CD4-positive, alpha-beta T cell (primary cell): ENCODE measurements around the gene ARID1B. TPM values are rescaled to one million over a fixed set of nuclear protein-coding genes. Genes with fewer than 3 reads are reported as not detected.

ENCODE experiments used
- ATAC-seq: fragments of 200-7000 bp; cut with Tn5 transposase; one replicate; pipeline ENCODE4 v1.10.0; 2022; ENCODE audit warnings: mild to moderate bottlenecking; ENCODE audit not compliant: poor library complexity
- CTCF ChIA-PET: fragments of 350-600 bp; sonication (Branson Sonifier 250); formaldehyde crosslinking; loops from one replicate; lab custom pipeline; 2021; ENCODE audit warnings: antibody characterized with exemption, inconsistent platforms; lab: Charles Lee
- POLR2A ChIA-PET: fragments of 350-600 bp; sonication (Branson Sonifier 250); formaldehyde crosslinking; loops from one replicate; lab custom pipeline; 2021; ENCODE audit warnings: antibody characterized with exemption, inconsistent platforms; lab: Charles Lee
- DNase-seq, 14 experiments: peaks; one replicate each; pipeline ENCODE4 v3.0.0-alpha.2; 2013 to 2020; ENCODE audit warnings: mixed read lengths in 2 of 14
- H3K27ac ChIP-seq, 2 donors: one replicate each; pipeline versions ENCODE4 v1.5.1 to v1.7.0; 2013; ENCODE audit warnings: low read length in 2 of 2, low read depth in 1 of 2, mild to moderate bottlenecking in 1 of 2
- H3K27me3 ChIP-seq, 2 experiments: 1 replicate in 1 of 2; 2 replicates in 1 of 2; pipeline versions ENCODE4 v1.6.1 to v1.7.0; 2013; ENCODE audit warnings: low read length in 2 of 2, control low read depth in 1 of 2, mild to moderate bottlenecking in 1 of 2, moderate library complexity in 1 of 2; ENCODE audit not compliant: insufficient read depth in 2 of 2, control insufficient read depth in 1 of 2
- H3K36me3 ChIP-seq: one replicate; pipeline ENCODE4 v1.6.1; 2013; ENCODE audit warnings: low read length, control low read depth; ENCODE audit not compliant: insufficient read depth
- H3K4me1 ChIP-seq: one replicate; pipeline ENCODE4 v1.6.1; 2013; ENCODE audit warnings: low read length, control low read depth; ENCODE audit not compliant: insufficient read depth
- H3K4me3 ChIP-seq: one replicate; pipeline ENCODE4 v1.5.1; 2013; ENCODE audit warnings: mild to moderate bottlenecking, low read length, moderate library complexity
- H3K9me3 ChIP-seq, 2 experiments: 1 replicate in 1 of 2; 2 replicates in 1 of 2; pipeline versions ENCODE4 v1.6.1 to v1.7.0; 2013; ENCODE audit warnings: low read length in 2 of 2, mild to moderate bottlenecking in 2 of 2, control low read depth in 1 of 2, moderate library complexity in 1 of 2; ENCODE audit not compliant: control insufficient read depth in 1 of 2, insufficient read depth in 1 of 2
- H3K27ac Mint-ChIP-seq: one replicate; pipeline ENCODE4 v1.8.0; 2020; ENCODE audit warnings: mixed read lengths
- H3K27me3 Mint-ChIP-seq: one replicate; pipeline ENCODE4 v1.8.0; 2021; ENCODE audit warnings: mixed read lengths
- H3K36me3 Mint-ChIP-seq: one replicate; pipeline ENCODE4 v1.8.0; 2021; ENCODE audit warnings: low read depth, mixed read lengths
- H3K4me1 Mint-ChIP-seq: one replicate; pipeline ENCODE4 v1.8.0; 2021; ENCODE audit warnings: low read depth, mixed read lengths
- H3K4me3 Mint-ChIP-seq: one replicate; pipeline ENCODE4 v1.8.0; 2020; ENCODE audit warnings: mild to moderate bottlenecking, mixed read lengths
- H3K9me3 Mint-ChIP-seq: one replicate; pipeline ENCODE4 v1.8.0; 2020; ENCODE audit warnings: mixed read lengths
- CTCF ChIP-seq: fragments of 200-600 bp; IDR thresholded peaks from one replicate; pipeline ENCODE4 v1.8.0; 2022; ENCODE audit warnings: antibody characterized with exemption, mild to moderate bottlenecking
- intact Hi-C, 2 experiments: fragments of 100-400 bp; cut with DNase I in 1 of 2; cut with micrococcal nuclease in 1 of 2; formaldehyde crosslinking; loops; one replicate each; pipeline versions ENCODE4 v1.15.1 to v1.9.0; 2023 to 2025; cut with DNase I, micrococcal nuclease
- total RNA-seq, 174 experiments: library from RNA in 2 of 174; stranded (reverse) in 2 of 174; gene quantifications; one replicate each; pipeline ENCODE4 v1.2.3 and lab custom pipeline; 2021 to 2026

The ARID1B gene
- total RNA-seq, 2 experiments from 2014 or later, result 120 to 125 TPM

GRCh38 chr6:156974830-156975261 is 197.7 kb downstream of the ARID1B start:
- H3K4me1 Mint-ChIP-seq, result peaks cover 94% of the 10 kb centered on the region
- no peaks in the 10 kb centered on the region for H3K36me3 Mint-ChIP-seq
- POLR2A ChIA-PET, result interaction anchor here (1.0 kb wide), 2 partner anchors 9 to 14 kb away, joined by 3 read pairs; no protein-coding TSS in a partner anchor
- Histone ChIP-seq H3K36me3 (no peaks in the 10 kb centered on the region), H3K4me1 (peaks cover 27% of the 10 kb centered on the region), H3K27me3 (no peaks in the 10 kb centered on the region), H3K27ac (no peak overlapping the region), H3K9me3 (no peaks in the 10 kb centered on the region), H3K4me3 (no peak overlapping the region)
- H3K27ac Mint-ChIP-seq, result peak overlapping the region; percentile 52
- H3K9me3 Mint-ChIP-seq, result no peaks in the 10 kb centered on the region
- ATAC-seq (no peak), DNase-seq (no peak)
- intact Hi-C loops, result no loop called here
- no peaks in the 10 kb centered on the region for H3K27me3 Mint-ChIP-seq
- CTCF ChIA-PET, result no interaction called here
- TF ChIP-seq CTCF, result no peak
- H3K4me3 Mint-ChIP-seq, result peak overlapping the region; percentile 46

GRCh38 chr6:156975414-156975813 is 198.2 kb downstream of the ARID1B start:
- Mint-ChIP-seq H3K27ac (peak overlapping the region; percentile 52), H3K4me3 (peak overlapping the region; percentile 65)

DNA sequence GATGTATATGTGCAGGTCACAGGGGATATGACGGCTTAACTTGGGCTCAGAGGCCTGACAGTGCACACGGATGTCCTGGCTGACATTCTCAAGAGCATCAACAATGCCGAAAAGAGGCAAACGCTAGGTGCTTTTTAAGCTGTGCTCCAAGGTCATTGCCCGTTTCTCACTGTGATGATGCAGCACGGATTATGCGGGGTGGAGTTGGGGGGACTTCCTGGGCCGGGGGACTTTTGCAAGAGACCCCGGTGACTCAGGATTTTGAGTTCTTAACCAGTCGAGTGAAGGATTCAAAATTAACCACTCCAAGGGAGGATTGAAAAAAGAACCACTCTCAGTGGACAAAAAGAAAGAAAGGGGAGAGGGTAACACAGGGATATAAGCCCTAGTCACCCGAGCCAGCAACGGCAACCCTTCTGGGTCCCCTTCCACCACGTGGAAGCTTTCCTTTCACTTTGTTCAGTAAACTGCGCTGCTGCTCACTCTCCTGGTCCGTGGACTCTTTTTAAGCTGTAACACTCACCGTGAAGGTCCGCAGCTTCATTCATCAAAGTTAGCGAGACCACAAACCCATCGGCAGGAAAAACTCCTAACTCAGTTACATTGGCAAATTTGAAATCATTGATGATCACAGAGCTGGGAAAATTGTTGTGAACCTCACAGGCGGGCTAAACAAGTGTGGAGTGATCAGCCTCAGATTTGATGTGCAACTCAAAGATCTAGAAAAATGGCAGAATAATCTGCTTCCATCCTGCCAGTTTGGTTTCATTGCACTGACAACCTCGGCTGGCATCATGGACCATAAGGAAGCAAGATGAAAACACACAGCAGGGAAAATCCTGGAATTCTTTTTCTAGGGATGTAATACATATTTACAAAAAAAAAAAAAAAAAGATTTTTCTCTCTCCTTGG is 199.3 kb downstream of the ARID1B start:
- intact Hi-C loops, result no loop called here
- peak overlapping the region; percentile 52 for H3K27ac Mint-ChIP-seq
- no peaks in the 10 kb centered on the region for H3K9me3 ChIP-seq
- no peaks in the 10 kb centered on the region for H3K36me3 ChIP-seq
- ChIA-PET CTCF (no interaction called here), POLR2A (no interaction called here)
- H3K9me3 Mint-ChIP-seq, result no peaks in the 10 kb centered on the region
- TF ChIP-seq CTCF, result no peak
- H3K27me3 Mint-ChIP-seq, result no peaks in the 10 kb centered on the region
- H3K36me3 Mint-ChIP-seq, result no peaks in the 10 kb centered on the region
- ATAC-seq (no peak), DNase-seq (peak in 3 of 14 experiments; percentile 24 to 43 (median 30))
- H3K4me1 ChIP-seq, result peaks cover 25% of the 10 kb centered on the region
- no peak overlapping the region for H3K27ac ChIP-seq
- H3K4me1 Mint-ChIP-seq, result peaks cover 97% of the 10 kb centered on the region
- H3K27me3 ChIP-seq, result no peaks in the 10 kb centered on the region
- H3K4me3 Mint-ChIP-seq, result peak overlapping the region; percentile 65
- peak overlapping the region; percentile 43 for H3K4me3 ChIP-seq

More at GRCh38 chr6:156975414-156975813, 198.2 kb downstream of the ARID1B start:
- ChIA-PET POLR2A (interaction anchor here (1.0 kb wide), 1 partner anchor 13 kb away, joined by 3 read pairs; no protein-coding TSS in a partner anchor), CTCF (no interaction called here)
- H3K27me3 Mint-ChIP-seq, result no peaks in the 10 kb centered on the region
- TF ChIP-seq CTCF, result no peak
- DNase-seq, result no peak
- no peaks in the 10 kb centered on the region for H3K9me3 Mint-ChIP-seq
- H3K9me3 ChIP-seq, result no peaks in the 10 kb centered on the region
- peaks cover 28% of the 10 kb centered on the region for H3K4me1 ChIP-seq
- no peaks in the 10 kb centered on the region for H3K36me3 ChIP-seq
- peak overlapping the region; percentile 43 for H3K4me3 ChIP-seq
- H3K4me1 Mint-ChIP-seq, result peaks cover 97% of the 10 kb centered on the region
- intact Hi-C loops, result no loop called here
- H3K27ac ChIP-seq, result no peak overlapping the region
- no peaks in the 10 kb centered on the region for H3K27me3 ChIP-seq
- H3K36me3 Mint-ChIP-seq, result no peaks in the 10 kb centered on the region
- no peak for ATAC-seq
